Activated naive CD8-positive, alpha-beta T cell treated with anti-CD3 and anti-CD28 coated beads, Interleukin-2, amount 10 ng/mL, durations not matched to agents 7 days and 5 days (primary cell): ENCODE measurements around the gene XRCC3. TPM values are rescaled to one million over a fixed set of nuclear protein-coding genes. Genes with fewer than 3 reads are reported as not detected.

ENCODE experiments used
- ATAC-seq: fragments of 150-1000 bp; cut with Tn5 transposase; one replicate; pipeline ENCODE4 v1.10.0; 2021; ENCODE audit warnings: low read depth, moderate library complexity
- POLR2A ChIA-PET: fragments of 350-600 bp; sonication (Branson Sonifier 250); formaldehyde crosslinking; loops from one replicate; lab custom pipeline; 2021; ENCODE audit warnings: antibody characterized with exemption; lab: Charles Lee
- DNase-seq: peaks from one replicate; pipeline ENCODE4 v3.0.0; 2021
- H3K27ac Mint-ChIP-seq: one replicate; pipeline ENCODE4 v1.8.0; 2022; ENCODE audit warnings: mild to moderate bottlenecking, mixed read lengths
- H3K27me3 Mint-ChIP-seq: one replicate; pipeline ENCODE4 v1.8.0; 2022; ENCODE audit warnings: mild to moderate bottlenecking, moderate library complexity, mixed read lengths
- H3K36me3 Mint-ChIP-seq: one replicate; pipeline ENCODE4 v1.8.0; 2021; ENCODE audit warnings: mild to moderate bottlenecking, mixed read lengths
- H3K4me1 Mint-ChIP-seq: one replicate; pipeline ENCODE4 v1.8.0; 2021; ENCODE audit warnings: mixed read lengths
- H3K4me3 Mint-ChIP-seq: one replicate; pipeline ENCODE4 v1.8.0; 2022; ENCODE audit warnings: mild to moderate bottlenecking, moderate library complexity, mixed read lengths
- H3K9me3 Mint-ChIP-seq: one replicate; pipeline ENCODE4 v1.8.0; 2021; ENCODE audit warnings: mixed read lengths
- total RNA-seq, 2 experiments: library from RNA; stranded (reverse); gene quantifications; one replicate each; pipeline ENCODE4 v1.2.3, GENCODE V29; 2021

Gene XRCC3
- total RNA-seq, 2 experiments from 2014 or later = 35.5 to 41.3 TPM

DNA sequence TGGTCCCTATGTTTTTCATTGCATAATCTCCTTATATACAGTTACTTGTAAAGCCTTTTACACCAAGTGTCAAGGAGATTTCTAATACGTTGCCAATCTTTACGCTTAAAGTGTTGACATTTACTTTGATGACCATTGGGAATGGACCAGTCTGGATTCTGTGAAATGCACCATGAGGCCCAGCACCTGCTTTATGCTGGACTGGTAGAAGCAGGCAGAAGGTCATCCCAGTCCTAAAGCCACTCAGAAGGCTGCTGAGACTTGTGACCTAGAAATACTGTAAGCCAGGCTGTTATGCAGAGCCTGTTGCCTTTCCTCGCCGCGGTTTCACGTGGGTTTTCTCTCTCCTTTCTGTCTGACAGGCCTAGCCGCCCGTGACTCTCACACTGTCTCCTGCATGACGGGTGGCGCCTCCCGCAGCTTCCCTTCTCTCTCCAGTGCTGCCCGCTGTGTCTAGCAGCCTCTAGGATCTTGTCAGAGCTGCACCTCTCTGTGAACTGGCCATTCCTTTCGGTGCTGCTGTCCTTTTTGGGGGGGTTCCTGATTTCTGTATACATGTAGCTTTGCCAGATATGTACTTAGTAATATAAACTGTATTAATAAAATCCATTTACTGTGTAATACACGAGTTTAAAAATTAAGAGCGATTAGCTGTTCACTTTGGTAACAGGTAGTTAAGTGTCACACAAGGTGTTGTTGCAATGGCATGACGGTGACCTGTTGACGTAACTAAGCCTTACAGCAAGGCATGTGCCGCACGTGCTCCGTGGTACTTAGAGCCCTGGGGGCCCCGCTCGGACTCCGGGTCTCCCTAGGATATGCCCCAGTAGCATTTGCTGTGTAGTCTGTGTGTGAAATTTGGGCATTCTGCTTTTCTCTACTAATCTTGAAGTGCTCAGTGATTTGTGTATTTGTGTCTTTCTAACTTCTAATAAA, 29.7 kb downstream of the XRCC3 start:
- POLR2A ChIA-PET = no interaction called here
- no peaks in the 10 kb centered on the region for H3K4me1 Mint-ChIP-seq
- H3K36me3 Mint-ChIP-seq = peaks cover 7% of the 10 kb centered on the region

DNA sequence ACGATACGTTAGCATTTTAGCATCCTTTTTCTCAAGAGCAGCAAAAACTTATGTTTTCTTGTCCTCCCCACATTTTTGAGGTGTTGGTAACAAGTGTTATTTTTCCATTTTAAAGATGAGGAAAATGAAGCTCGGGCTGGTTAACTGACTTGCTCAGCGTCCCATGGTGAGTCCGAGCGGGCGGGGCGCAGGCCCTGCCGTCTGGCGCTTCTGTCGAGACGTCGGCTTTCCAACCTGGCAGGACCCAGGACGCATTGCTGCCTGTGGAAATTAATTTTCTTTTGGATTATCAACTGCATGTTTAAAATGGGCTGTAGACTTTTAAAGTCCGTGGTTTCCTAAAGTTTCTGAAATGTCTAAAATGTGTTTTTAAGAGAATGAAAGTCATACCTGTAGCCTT, 30.4 kb downstream of the XRCC3 start:
- peaks cover 8% of the 10 kb centered on the region for H3K36me3 Mint-ChIP-seq
- H3K4me1 Mint-ChIP-seq = no peaks in the 10 kb centered on the region
- H3K4me3 Mint-ChIP-seq = no peak overlapping the region
- no peak for ATAC-seq
- no peak for DNase-seq
- H3K27me3 Mint-ChIP-seq = no peaks in the 10 kb centered on the region
- H3K9me3 Mint-ChIP-seq = no peaks in the 10 kb centered on the region
- no peak overlapping the region for H3K27ac Mint-ChIP-seq
- POLR2A ChIA-PET = no interaction called here

More for the DNA sequence above, 29.7 kb downstream of the XRCC3 start:
- no peaks in the 10 kb centered on the region for H3K9me3 Mint-ChIP-seq
- DNase-seq = no peak
- H3K27me3 Mint-ChIP-seq = no peaks in the 10 kb centered on the region
- ATAC-seq = no peak
- no peak overlapping the region for H3K4me3 Mint-ChIP-seq
- no peak overlapping the region for H3K27ac Mint-ChIP-seq

DNA sequence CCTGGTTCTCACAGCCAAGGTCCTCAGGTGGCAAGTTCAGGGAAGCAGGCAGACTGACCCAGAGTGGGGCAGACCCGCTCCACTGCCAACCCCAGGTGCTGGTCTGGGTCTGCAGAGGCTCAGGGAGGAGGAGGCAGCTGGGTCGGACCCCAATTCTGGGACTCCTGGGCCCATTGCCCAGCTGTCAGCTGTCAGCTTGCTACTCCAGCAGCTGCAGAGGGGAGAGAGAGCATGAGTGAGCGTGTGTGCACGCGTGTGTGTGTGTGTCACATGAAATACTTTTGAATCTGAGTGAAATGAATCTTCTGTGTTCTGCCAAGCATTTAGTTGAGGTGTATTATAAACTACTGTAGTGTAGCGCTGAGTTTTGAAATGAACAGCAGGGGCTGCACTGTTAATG, 30.8 kb downstream of the XRCC3 start:
- Mint-ChIP-seq H3K4me3 (no peak overlapping the region), H3K4me1 (no peaks in the 10 kb centered on the region), H3K9me3 (no peaks in the 10 kb centered on the region), H3K36me3 (peaks cover 12% of the 10 kb centered on the region), H3K27ac (no peak overlapping the region), H3K27me3 (no peaks in the 10 kb centered on the region)
- POLR2A ChIA-PET = no interaction called here
- ATAC-seq (no peak), DNase-seq (no peak)

DNA sequence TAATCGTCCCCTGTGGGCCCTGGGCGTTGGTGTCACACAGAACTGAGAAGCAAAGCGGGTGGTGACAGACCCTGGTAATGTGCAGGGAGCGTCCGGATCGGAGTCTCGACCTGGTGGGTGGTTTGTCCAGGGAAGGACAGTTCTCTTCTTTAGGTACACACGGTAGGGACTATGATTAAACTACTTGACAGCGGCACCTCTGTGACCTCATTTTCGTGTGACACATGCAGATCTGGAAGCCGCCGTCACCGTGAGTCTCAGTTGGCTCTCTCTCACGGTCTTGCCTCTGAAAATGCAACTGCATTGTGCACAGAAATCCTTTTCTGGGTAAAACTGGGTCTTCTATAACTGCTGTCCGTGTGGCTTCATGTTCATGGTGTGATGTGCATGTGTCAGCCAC, 32.1 kb downstream of the XRCC3 start:
- POLR2A ChIA-PET = no interaction called here
- no peaks in the 10 kb centered on the region for H3K27me3 Mint-ChIP-seq
- H3K4me1 Mint-ChIP-seq = no peaks in the 10 kb centered on the region
- H3K36me3 Mint-ChIP-seq = peaks cover 12% of the 10 kb centered on the region
- no peak for ATAC-seq
- H3K9me3 Mint-ChIP-seq = no peaks in the 10 kb centered on the region
- DNase-seq = no peak
- no peak overlapping the region for H3K27ac Mint-ChIP-seq
- H3K4me3 Mint-ChIP-seq = no peak overlapping the region

DNA sequence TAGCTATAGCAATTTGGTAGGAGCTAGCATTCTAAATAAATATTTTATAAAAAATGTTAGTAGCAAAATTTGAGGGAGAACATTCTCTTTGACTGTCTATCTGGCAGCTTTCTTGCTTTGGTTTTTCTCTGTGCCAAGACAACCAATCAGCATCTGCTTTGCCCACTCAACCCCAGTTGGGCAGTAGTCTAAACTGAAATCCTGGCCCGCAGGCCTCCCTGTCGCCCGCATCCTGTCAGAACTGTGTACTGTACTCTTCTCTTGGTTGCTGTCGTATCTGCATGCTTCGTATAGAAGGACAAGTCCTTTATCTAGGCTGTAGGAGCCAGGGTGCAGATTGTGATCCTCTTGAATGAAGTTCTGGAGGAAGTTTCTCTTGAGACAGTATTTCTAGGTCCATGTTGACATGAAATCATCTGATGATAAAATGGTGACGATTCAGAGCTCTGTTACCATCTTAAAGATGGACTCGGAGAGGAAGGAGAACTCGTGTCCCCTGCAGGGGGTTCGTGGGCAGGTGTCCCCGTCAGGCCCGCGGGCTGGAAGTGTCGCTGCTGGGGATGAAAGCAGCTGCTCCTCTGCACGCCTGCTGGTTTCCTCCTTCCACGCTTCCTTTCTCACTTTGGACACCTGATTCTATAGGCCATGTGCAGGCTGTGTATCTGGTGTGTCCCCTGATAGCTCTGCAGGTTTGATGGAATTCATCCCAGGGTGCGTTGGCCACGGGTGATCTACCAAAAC, 34.6 kb downstream of the XRCC3 start:
- POLR2A ChIA-PET = no interaction called here
- peaks cover 17% of the 10 kb centered on the region for H3K36me3 Mint-ChIP-seq
- H3K9me3 Mint-ChIP-seq = no peaks in the 10 kb centered on the region
- H3K4me1 Mint-ChIP-seq = no peaks in the 10 kb centered on the region
- H3K27ac Mint-ChIP-seq = no peak overlapping the region
- no peak for ATAC-seq
- no peaks in the 10 kb centered on the region for H3K27me3 Mint-ChIP-seq
- DNase-seq = no peak
- no peak overlapping the region for H3K4me3 Mint-ChIP-seq

DNA sequence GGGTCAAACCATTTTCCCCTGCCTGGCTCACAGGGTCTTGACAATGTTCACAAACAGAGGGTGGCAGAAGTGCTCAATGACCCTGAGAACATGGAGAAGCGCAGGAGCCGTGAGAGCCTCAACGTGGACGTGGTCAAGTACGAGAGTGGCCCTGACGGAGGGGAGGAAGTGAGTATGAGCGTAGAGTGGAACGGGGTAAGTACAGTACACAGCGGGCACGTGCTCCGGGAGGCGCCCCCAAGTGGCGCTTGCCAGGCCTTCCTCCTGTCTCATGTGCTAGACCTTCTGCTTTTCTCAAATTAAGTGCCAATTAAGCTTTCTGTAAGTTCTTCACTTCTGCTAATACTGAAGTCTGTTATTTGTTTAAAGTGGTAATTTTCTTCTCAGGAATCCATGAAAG, 35.9 kb downstream of the XRCC3 start:
- H3K4me3 Mint-ChIP-seq = no peak overlapping the region

DNA sequence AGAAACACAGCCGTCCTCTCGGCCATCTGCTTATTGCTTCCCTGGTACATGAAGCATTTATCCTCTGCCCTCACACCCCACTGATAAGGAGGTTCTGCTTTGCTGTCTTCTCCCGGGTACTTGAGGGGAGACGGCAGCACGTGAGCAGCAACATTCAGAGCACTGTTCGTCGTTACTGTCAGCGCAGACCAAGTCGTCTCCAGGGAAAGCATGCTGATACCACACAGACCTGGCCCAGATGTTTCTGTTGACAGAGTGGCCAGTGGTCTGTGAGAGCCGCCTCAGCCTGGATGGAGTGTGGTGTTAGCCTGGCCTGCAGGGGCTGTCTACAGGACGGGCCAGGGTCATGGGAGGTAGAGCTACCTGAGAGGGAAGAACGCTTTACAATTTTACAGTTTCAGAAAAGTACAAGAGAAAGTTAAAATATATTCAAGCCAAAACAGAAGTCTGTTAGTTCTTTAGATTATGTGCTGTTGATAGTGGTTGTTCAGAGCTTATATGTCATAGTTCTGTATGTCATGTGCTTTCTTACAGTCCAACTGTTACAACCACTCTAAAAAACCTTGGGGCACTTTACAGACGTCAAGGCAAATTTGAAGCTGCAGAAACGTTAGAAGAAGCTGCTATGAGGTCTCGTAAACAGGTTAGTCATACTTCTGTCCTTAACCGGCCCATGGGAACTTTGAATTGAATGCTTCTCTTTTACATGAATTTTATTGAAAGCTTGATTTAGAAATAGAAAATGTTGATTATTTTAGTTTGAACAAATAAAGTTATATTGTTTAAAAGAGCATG, 38.2 kb downstream of the XRCC3 start:
- POLR2A ChIA-PET = interaction anchor here (0.7 kb wide), 1 partner anchor 116 kb away, joined by 3 read pairs; no protein-coding TSS in a partner anchor
- Mint-ChIP-seq H3K27ac (no peak overlapping the region), H3K36me3 (peaks cover 32% of the 10 kb centered on the region), H3K4me1 (no peaks in the 10 kb centered on the region), H3K4me3 (no peak overlapping the region), H3K9me3 (no peaks in the 10 kb centered on the region), H3K27me3 (no peaks in the 10 kb centered on the region)
- DNase-seq (no peak), ATAC-seq (no peak)

More for the DNA sequence above, 35.9 kb downstream of the XRCC3 start:
- Mint-ChIP-seq H3K27me3 (no peaks in the 10 kb centered on the region), H3K36me3 (peaks cover 21% of the 10 kb centered on the region), H3K4me1 (no peaks in the 10 kb centered on the region), H3K27ac (no peak overlapping the region), H3K9me3 (no peaks in the 10 kb centered on the region)
- POLR2A ChIA-PET = no interaction called here
- ATAC-seq (peak; percentile 75), DNase-seq (no peak)

DNA sequence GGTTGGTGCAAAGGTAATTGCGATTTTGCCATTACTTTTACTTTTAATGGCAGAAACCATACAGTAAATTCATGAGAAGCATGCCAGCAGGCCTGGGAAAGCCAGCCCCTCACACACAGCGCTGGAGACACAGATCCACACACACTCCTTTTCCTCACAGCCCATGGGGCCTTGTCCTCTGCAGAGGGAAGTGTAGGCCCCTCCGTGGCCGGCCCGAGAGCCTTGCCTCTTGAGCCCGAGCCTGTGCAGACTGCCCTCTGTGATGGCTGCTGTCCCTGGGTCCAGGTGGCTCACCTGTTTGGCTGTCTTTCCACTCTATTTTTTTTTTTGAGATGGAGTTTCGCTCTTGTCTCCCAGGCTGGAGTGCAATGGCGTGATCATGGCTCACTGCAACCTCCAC, 39.3 kb downstream of the XRCC3 start:
- Mint-ChIP-seq H3K4me1 (no peaks in the 10 kb centered on the region), H3K36me3 (peaks cover 35% of the 10 kb centered on the region), H3K27ac (no peak overlapping the region), H3K27me3 (no peaks in the 10 kb centered on the region), H3K9me3 (no peaks in the 10 kb centered on the region), H3K4me3 (no peak overlapping the region)
- DNase-seq (no peak), ATAC-seq (no peak)
- POLR2A ChIA-PET = no interaction called here

DNA sequence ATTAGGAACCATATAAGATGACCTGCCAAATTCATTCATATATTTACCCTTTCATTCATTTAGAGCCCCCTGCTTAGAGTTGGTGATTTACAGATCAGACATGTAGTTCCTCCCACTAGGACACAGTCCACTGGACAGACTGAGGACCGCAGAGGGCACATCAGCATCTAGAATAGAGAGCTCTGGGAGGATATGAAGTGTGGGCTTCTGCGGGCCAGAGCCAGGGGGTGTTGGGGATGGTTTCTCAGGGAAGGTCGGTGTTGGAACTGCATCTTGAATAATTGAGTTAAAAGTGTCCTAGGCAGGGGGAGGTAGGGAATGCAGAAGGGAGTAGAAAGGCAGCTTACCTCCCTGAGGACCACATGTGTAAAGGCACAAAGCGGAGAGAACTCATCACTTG, 43.3 kb downstream of the XRCC3 start:
- POLR2A ChIA-PET = no interaction called here
- DNase-seq = no peak
- no peaks in the 10 kb centered on the region for H3K9me3 Mint-ChIP-seq
- no peak for ATAC-seq
- H3K4me1 Mint-ChIP-seq = no peaks in the 10 kb centered on the region
- H3K4me3 Mint-ChIP-seq = no peak overlapping the region
- no peak overlapping the region for H3K27ac Mint-ChIP-seq
- no peaks in the 10 kb centered on the region for H3K27me3 Mint-ChIP-seq
- peaks cover 28% of the 10 kb centered on the region for H3K36me3 Mint-ChIP-seq

DNA sequence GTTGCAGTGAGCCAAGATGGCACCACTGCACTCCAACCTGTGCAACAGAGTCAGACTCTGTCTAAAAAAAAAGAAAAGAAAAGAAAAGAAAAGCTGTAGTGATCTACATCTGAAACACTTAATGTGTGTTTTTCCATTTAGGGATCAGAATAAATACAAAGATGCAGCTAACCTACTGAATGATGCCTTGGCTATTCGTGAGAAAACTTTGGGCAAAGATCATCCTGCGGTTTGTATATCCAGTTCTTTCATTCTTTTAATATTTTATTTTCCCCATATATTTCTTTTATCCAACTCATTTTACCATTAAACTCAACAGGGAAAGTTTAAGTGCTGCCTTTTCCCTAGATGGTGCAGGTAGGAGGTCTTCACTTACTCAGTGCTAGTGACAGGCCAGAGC, 45.9 kb downstream of the XRCC3 start:
- no peak for ATAC-seq
- no peaks in the 10 kb centered on the region for H3K27me3 Mint-ChIP-seq
- no peak overlapping the region for H3K4me3 Mint-ChIP-seq
- H3K4me1 Mint-ChIP-seq = peaks cover 3% of the 10 kb centered on the region
- no peaks in the 10 kb centered on the region for H3K9me3 Mint-ChIP-seq
- no peak overlapping the region for H3K27ac Mint-ChIP-seq
- no peak for DNase-seq
- H3K36me3 Mint-ChIP-seq = peaks cover 26% of the 10 kb centered on the region
- POLR2A ChIA-PET = interaction anchor here (0.6 kb wide), 2 partner anchors 24 to 191 kb away, joined by 4 read pairs; no protein-coding TSS in a partner anchor

DNA sequence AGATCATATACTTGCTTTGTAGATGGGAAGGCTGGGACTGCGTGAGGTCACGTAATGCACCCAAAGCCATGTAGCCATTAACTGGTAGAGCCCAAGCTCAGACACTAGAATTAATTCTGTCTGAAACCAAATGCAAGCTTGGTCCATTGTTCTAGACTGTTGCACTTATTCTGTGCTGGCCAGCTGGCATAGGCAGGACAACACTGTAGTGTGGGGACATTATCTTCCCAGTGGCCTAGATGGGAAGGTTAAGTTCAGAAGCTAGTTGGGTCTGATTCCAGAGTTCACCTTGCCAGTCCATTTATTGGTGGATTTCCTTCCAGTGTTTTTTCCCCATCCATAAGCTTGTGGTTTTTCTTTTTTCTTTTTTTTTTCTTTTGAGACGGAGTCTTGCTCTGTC, 47.1 kb downstream of the XRCC3 start:
- ATAC-seq = no peak
- POLR2A ChIA-PET = no interaction called here

DNA sequence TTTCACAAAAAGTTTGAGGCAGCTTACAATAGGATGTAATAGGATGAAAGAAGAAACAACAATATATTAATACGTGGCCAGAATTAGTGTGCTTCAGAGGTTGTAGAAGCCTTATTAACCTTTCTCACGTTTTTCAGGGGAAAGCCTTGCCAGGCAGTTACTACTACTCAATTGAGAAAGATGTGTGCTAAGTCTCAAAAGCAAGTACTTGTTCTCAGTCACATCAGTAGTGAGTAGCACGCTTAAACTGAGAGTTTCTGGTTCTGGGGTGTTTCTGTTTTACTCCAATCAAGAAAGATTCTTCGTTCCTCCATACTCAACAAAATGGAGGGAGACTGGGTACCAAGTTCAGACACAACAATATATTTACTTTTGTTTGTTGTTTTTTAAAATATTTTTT, 47.6 kb downstream of the XRCC3 start:
- peaks cover 16% of the 10 kb centered on the region for H3K36me3 Mint-ChIP-seq
- POLR2A ChIA-PET = no interaction called here
- no peak for ATAC-seq
- H3K27me3 Mint-ChIP-seq = no peaks in the 10 kb centered on the region
- no peak for DNase-seq
- no peaks in the 10 kb centered on the region for H3K9me3 Mint-ChIP-seq
- H3K27ac Mint-ChIP-seq = no peak overlapping the region
- no peak overlapping the region for H3K4me3 Mint-ChIP-seq
- H3K4me1 Mint-ChIP-seq = peaks cover 3% of the 10 kb centered on the region

More for the DNA sequence above, 47.1 kb downstream of the XRCC3 start:
- H3K4me3 Mint-ChIP-seq = no peak overlapping the region
- peaks cover 3% of the 10 kb centered on the region for H3K4me1 Mint-ChIP-seq
- H3K27ac Mint-ChIP-seq = no peak overlapping the region
- H3K36me3 Mint-ChIP-seq = peaks cover 19% of the 10 kb centered on the region
- H3K27me3 Mint-ChIP-seq = no peaks in the 10 kb centered on the region
- DNase-seq = no peak
- H3K9me3 Mint-ChIP-seq = no peaks in the 10 kb centered on the region

DNA sequence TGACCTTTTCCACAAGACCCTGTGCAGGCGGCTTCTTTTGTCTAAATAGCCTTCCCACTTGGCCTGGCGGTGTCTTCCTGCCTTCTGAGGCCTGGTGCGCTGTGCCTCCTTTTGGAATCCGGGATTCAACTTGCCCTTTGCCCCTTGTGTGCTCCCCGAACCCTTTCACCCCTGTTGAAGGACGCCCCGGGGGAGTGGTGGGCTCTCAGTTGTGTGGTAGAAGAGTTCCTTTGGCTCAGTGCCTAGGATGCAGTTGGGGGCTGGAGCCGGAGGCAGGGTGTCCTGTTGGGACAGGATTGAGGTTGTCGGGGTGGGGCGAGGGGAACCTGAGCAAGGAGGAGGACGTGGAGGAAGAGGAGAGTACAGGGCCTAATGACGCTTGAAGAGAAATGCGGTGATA, 51.7 kb downstream of the XRCC3 start:
- Mint-ChIP-seq H3K4me3 (no peak overlapping the region), H3K4me1 (peaks cover 3% of the 10 kb centered on the region), H3K9me3 (no peaks in the 10 kb centered on the region), H3K27me3 (no peaks in the 10 kb centered on the region), H3K27ac (no peak overlapping the region), H3K36me3 (peaks cover 15% of the 10 kb centered on the region)
- no peak for ATAC-seq
- DNase-seq = no peak
- POLR2A ChIA-PET = no interaction called here
